GM12801 (cell line): ENCODE data around the gene STAC2.

Experiments used
- CTCF ChIP-seq: IDR thresholded peaks from one replicate; pipeline ENCODE4 v1.5.1; 2011; ENCODE audit warnings: control low read depth; ENCODE audit not compliant: insufficient read length; ENCODE audit errors: extremely low read depth

STAC2 gene

GRCh38 chr17:39246274-39246673 lies 20.5 kb upstream of the STAC2 start:
- no peak for TF ChIP-seq CTCF

- peak; percentile 49 for TF ChIP-seq CTCF
These were observed 19.1 kb upstream of the STAC2 start for GRCh38 chr17:39244600-39245570.

GRCh38 chr17:39244016-39244599 lies 18.4 kb upstream of the STAC2 start:
- no peak for TF ChIP-seq CTCF

- no peak for TF ChIP-seq CTCF
These were observed 17.4 kb upstream of the STAC2 start for GRCh38 chr17:39243155-39243554.

GRCh38 chr17:39240631-39241030 lies 14.9 kb upstream of the STAC2 start:
- no peak for TF ChIP-seq CTCF

GRCh38 chr17:39239640-39240314 lies 14.0 kb upstream of the STAC2 start:
- TF ChIP-seq CTCF, result no peak

GRCh38 chr17:39238311-39238972 lies 12.7 kb upstream of the STAC2 start:
- TF ChIP-seq CTCF, result no peak
